ENCODE results near the gene GRIK4. TPM values are rescaled to one million over a fixed set of nuclear protein-coding genes. Genes with fewer than 3 reads are reported as not detected.

GRIK4 gene
- total and polyA plus RNA-seq, 2 donors (not counting 3 experiments of a cell fraction or from before 2014, with no cell fraction given): 0.81 to 1.6 TPM

DNA sequence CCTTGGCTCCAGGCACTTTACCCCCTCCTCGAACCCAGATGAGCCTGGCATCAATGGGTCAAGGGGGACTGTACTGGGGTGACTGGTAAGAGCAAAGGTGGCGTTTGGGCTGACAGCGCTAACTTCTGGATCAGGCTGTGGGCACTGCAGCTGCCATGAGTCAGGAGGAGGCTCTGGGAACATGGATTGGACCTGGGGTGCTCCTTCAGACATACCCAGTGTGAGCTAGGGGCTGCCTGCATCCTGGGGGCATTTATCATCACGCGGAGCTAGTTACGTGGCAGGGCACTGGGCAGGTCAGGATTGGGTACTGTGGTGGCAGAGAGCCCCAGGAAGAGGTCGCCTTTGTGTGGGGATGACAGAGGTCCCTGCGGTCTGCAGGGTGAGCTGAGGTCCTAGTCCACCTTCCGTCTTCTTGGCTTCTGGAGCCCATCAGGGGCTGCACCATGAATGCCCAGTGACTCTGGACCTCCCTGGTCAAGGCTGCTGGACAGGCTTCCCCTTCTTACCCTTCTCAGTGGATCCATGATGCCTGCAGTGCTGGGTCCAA lies 13.1 kb downstream of the GRIK4 start:
- Histone ChIP-seq H3K9me1 (replicated peaks; ENCODE audit: control insufficient read depth, extremely low read depth, insufficient read depth, low read length) (no peaks in the 10 kb centered on the region), H2AFZ (ENCODE audit: low read depth, low read length) (no peak overlapping the region), H4K20me1 (replicated peaks; ENCODE audit: control insufficient read depth, extremely low read depth, insufficient read depth, low read length) (no peaks in the 10 kb centered on the region), H3K79me2 (ENCODE audit: control insufficient read depth, insufficient read depth, low read length) (no peaks in the 10 kb centered on the region), H3K9me3 (replicated peaks; ENCODE audit: control insufficient read depth, insufficient read depth, low read length) (no peaks in the 10 kb centered on the region), H3K9ac (replicated peaks; ENCODE audit: extremely low read depth, insufficient read depth, low read length) (no peak overlapping the region), H3K36me3 (ENCODE audit: control insufficient read depth in 2 of 2, extremely low read depth in 1 of 2, insufficient read depth in 2 of 2, low read length in 2 of 2) (no peaks in the 10 kb centered on the region), H3K4me1 (ENCODE audit: control insufficient read depth, extremely low read depth, insufficient read depth, low read length) (no peaks in the 10 kb centered on the region), H3K4me2 (ENCODE audit: insufficient read depth, low read length) (no peak overlapping the region), H3K4me3 (replicated peaks in 1 of 3; ENCODE audit: insufficient read depth in 1 of 3, low read depth in 1 of 3, low read length in 3 of 3) (no peak overlapping the region), H3K27me3 (ENCODE audit: control insufficient read depth in 2 of 2, insufficient read depth in 2 of 2, low read length in 2 of 2) (peaks cover 0 to 2% of the 10 kb centered on the region in 2 experiments), H3K27ac (ENCODE audit: insufficient read depth, low read depth, low read length) (no peak overlapping the region)
- ChIA-PET CTCF (no interaction called here), POLR2A (no interaction called here)
- intact Hi-C loops (cut with micrococcal nuclease) (no loop called here), dilution Hi-C loops (cut with MboI; ENCODE audit: extremely low pct_ligation_motif_present, low sequenced_read_pairs) (no loop called here)
- BruUV-seq (replicated peaks): no TSS peak
- no peak for DNase-seq (ENCODE audit: low read depth, low spot score)
- TF ChIP-seq POLR2AphosphoS5 (IDR thresholded peaks at IDR 0.05; ENCODE audit: insufficient read depth, low read depth, low read length) (no peak), POLR2A (IDR thresholded peaks at IDR 0.05; ENCODE audit: low read depth, low read length) (no peak), FOS (IDR thresholded peaks at IDR 0.05; ENCODE audit: borderline replicate concordance, insufficient read depth, low read length) (no peak), MYC (IDR thresholded peaks at IDR 0.05; ENCODE audit: low read depth, low read length) (no peak), JUN (IDR thresholded peaks at IDR 0.05; ENCODE audit: borderline replicate concordance, insufficient read depth, insufficient read length, low read depth) (no peak), EZH2 (IDR thresholded peaks at IDR 0.05; ENCODE audit: borderline replicate concordance, low read depth, low read length, severe bottlenecking) (no peak)
- TF ChIP-seq, protein P1, sequence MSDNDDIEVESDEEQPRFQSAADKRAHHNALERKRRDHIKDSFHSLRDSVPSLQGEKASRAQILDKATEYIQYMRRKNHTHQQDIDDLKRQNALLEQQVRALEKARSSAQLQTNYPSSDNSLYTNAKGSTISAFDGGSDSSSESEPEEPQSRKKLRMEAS (IDR thresholded peaks at IDR 0.05; ENCODE audit: insufficient read depth, insufficient read length): no peak
- TF ChIP-seq, protein P2, sequence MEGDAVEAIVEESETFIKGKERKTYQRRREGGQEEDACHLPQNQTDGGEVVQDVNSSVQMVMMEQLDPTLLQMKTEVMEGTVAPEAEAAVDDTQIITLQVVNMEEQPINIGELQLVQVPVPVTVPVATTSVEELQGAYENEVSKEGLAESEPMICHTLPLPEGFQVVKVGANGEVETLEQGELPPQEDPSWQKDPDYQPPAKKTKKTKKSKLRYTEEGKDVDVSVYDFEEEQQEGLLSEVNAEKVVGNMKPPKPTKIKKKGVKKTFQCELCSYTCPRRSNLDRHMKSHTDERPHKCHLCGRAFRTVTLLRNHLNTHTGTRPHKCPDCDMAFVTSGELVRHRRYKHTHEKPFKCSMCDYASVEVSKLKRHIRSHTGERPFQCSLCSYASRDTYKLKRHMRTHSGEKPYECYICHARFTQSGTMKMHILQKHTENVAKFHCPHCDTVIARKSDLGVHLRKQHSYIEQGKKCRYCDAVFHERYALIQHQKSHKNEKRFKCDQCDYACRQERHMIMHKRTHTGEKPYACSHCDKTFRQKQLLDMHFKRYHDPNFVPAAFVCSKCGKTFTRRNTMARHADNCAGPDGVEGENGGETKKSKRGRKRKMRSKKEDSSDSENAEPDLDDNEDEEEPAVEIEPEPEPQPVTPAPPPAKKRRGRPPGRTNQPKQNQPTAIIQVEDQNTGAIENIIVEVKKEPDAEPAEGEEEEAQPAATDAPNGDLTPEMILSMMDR (IDR thresholded peaks at IDR 0.05; ENCODE audit: extremely low read depth in 1 of 2, insufficient read depth in 1 of 2, low read depth in 1 of 2, low read length in 2 of 2): no peak
- FAIRE-seq: no peak
